Progenitor cell of endocrine pancreas (in vitro differentiated cells): Measurements from ENCODE around the gene SIRT7. TPM values are rescaled to one million over a fixed set of nuclear protein-coding genes. Genes with fewer than 3 reads are reported as not detected.
A peak's percentile ranks its signal among the peaks of the same experiment; 100 is the strongest.

Experiments
- DNase-seq: peaks from one replicate; pipeline ENCODE4 v3.0.0; 2021; ENCODE audit warnings: low spot score; ENCODE audit not compliant: unreplicated experiment
- H3K27ac Mint-ChIP-seq: 2 replicates; pipeline ENCODE4 v1.8.0; 2021; ENCODE audit warnings: mild to moderate bottlenecking, moderate library complexity, mixed read lengths
- H3K27me3 Mint-ChIP-seq: 2 replicates; pipeline ENCODE4 v1.8.0; 2021; ENCODE audit warnings: mixed read lengths
- H3K36me3 Mint-ChIP-seq: 2 replicates; pipeline ENCODE4 v1.8.0; 2022; ENCODE audit warnings: mixed read lengths; ENCODE audit not compliant: insufficient read depth
- H3K4me1 Mint-ChIP-seq: 2 replicates; pipeline ENCODE4 v1.8.0; 2021; ENCODE audit warnings: low read depth, mixed read lengths
- H3K4me3 Mint-ChIP-seq: 2 replicates; pipeline ENCODE4 v1.8.0; 2021; ENCODE audit warnings: low read depth, mild to moderate bottlenecking, moderate library complexity, mixed read lengths
- H3K9me3 Mint-ChIP-seq: 2 replicates; pipeline ENCODE4 v1.8.0; 2021; ENCODE audit warnings: low read depth, mixed read lengths
- CTCF ChIP-seq: fragments of 200-600 bp; sonication (generic); IDR thresholded peaks from one replicate; pipeline ENCODE4 v1.5.0; 2021; ENCODE audit warnings: antibody characterized with exemption, mild to moderate bottlenecking; ENCODE audit not compliant: unreplicated experiment
- total RNA-seq: library from RNA; stranded (reverse); gene quantifications from 2 replicates; pipeline ENCODE4 v1.2.1, GENCODE V29; 2021

The SIRT7 gene
- total RNA-seq, 1 donor from 2014 or later, result 34.0 TPM

DNA sequence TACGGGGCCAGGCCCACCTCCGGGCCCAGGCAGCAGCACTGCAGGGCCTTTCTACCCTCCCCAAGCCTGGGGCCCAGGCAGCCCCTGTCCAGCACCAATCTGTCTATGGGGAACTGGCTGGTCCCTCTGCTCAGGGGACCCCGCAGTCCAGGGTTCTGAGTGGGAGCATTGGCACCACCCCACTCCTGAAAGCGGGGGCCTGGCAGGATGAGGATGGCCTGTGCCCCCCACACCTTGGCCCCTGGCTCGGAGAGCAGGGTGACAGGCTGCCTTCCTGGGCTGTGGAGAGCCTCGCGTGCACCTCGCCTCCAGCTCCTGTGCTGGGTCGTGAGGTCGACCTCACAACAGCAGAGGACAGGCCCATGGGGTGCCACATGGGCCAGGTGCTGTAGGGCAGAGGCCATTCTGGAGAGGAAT lies 14.6 kb downstream of the SIRT7 start:
- H3K4me3 Mint-ChIP-seq, result no peak overlapping the region
- peaks cover 12% of the 10 kb centered on the region for H3K36me3 Mint-ChIP-seq

DNA sequence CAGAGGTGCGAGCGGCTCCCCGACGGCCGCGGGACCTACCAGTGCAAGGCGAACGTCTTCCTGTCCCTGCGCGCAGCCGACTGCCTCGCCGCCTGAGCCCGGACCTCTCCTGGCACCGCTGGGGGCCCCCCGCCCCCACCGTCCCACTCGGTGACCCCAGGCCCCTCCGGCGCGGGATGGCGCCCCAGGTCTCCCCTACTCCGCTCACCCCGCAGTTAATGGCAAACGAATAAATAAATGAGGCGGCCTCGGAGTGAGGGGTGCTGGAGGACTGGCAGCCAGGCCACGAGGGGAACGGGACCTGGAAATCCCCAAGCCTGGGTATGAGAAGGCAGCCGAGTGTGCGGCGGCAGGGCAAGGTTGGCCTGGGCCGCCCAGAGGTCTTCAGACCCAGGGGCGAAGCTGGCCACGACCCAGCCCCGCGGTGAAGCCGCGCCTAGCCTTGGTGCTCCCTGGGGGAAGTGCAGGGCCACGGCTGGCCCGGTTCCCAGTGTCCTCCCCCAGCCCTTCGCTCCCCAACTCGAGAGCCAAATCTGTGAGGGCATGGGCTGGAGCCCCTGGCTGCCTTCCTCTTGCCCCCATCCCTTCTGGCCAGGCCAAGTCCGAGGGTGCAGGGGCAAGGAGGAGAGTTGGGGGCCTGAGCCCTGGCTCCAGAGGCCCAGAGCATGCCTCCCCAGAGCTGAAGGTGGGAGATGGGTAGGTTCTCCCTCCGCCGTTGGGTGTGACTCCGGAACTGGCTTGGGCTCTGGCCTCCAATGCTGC lies 15.1 kb downstream of the SIRT7 start:
- no peak for DNase-seq
- Mint-ChIP-seq H3K27ac (no peak overlapping the region), H3K4me1 (no peaks in the 10 kb centered on the region), H3K27me3 (peaks cover 9% of the 10 kb centered on the region), H3K36me3 (peaks cover 14% of the 10 kb centered on the region), H3K9me3 (no peaks in the 10 kb centered on the region), H3K4me3 (no peak overlapping the region)
- no peak for TF ChIP-seq CTCF

More for the DNA sequence above, 14.6 kb downstream of the SIRT7 start:
- Mint-ChIP-seq H3K4me1 (no peaks in the 10 kb centered on the region), H3K27ac (no peak overlapping the region), H3K9me3 (no peaks in the 10 kb centered on the region), H3K27me3 (peaks cover 9% of the 10 kb centered on the region)
- no peak for DNase-seq
- TF ChIP-seq CTCF, result no peak

DNA sequence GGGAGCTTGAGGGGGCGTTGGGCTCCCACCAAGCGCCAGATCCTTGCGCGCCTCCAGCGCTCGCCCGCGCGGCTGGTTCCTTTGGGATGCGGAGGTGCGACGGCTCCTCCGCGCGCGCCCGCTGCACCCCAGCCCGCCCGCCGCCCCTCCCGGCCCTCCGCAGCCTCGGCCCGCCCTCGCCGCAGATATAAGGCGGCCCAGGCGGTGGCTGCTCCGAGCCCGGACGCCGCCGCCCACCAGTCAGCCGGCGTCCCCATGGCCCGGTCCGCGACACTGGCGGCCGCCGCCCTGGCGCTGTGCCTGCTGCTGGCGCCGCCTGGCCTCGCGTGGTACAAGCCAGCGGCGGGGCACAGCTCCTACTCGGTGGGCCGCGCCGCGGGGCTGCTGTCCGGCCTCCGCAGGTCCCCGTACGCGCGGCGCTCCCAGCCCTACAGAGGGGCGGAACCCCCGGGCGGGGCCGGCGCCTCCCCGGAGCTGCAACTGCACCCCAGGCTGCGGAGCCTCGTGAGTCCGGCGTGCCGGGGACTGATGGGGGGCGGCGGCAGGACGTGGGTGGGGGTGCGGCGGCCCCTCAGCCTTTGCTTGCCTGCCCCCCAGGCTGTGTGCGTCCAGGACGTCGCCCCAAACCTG lies 15.8 kb downstream of the SIRT7 start, which contains the start of gene NPB:
TSS of gene NPB (plus strand) at position 216 of the 630 bp plus-strand sequence. CDS start at position 256, 40 bp downstream.
- no peak within 1 kb of the TSS for H3K27ac Mint-ChIP-seq
- H3K4me1 Mint-ChIP-seq, result no peaks in the 10 kb centered on the region
- H3K4me3 Mint-ChIP-seq, result no peak within 1 kb of the TSS
- no peak for DNase-seq
- peaks cover 9% of the 10 kb centered on the region for H3K27me3 Mint-ChIP-seq
- no peak for TF ChIP-seq CTCF
- no peaks in the 10 kb centered on the region for H3K9me3 Mint-ChIP-seq
- peaks cover 16% of the 10 kb centered on the region for H3K36me3 Mint-ChIP-seq

DNA sequence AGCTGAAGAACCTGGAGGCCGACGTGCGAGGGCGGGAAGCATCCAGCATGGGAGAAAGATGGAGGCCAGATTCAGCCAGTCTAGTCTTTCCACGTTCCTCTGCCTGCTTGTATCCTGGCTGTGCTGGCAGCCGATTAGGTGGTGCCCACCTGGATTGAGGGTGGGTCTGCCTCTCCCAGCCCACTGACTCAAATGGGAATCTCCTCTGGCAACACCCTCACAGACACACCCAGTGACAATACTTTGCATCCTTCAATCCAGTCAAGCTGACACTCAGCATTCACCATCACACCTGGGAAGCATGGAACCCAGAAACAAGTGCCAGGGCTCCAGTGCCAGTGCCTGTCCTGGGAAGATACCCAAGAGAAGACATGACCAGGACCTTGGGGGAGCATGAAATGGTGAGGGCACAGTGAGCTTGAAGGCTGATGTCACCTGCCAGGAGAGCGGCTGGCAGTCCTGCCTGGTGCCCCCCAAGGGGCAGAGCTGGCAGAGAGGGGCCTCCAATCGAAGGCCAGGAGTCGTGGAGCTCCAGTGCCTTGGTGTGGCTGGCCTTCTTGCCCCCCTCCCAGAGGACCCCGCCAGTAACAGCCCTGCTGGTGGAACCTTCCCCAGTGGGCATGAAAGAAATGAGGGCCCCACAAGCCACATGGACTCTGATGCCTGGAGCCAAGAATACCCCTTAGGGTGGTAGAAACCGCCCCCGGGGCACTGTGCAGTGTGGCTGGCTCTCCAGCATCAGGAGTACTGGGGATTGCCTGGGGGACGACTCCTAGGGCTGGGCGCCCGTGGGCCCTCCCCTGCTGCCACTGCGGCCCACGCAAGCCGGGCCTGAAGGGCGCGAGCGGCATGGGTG lies 16.6 kb downstream of the SIRT7 start:
- Mint-ChIP-seq H3K27ac (no peak overlapping the region), H3K36me3 (peaks cover 16% of the 10 kb centered on the region), H3K4me3 (peak overlapping the region; percentile 47)

More for the DNA sequence above, 16.6 kb downstream of the SIRT7 start:
- no peak for TF ChIP-seq CTCF
- no peaks in the 10 kb centered on the region for H3K4me1 Mint-ChIP-seq
- H3K27me3 Mint-ChIP-seq, result peaks cover 9% of the 10 kb centered on the region
- no peak for DNase-seq
- no peaks in the 10 kb centered on the region for H3K9me3 Mint-ChIP-seq
